GM18517 (cell line): ENCODE data around the gene ZSCAN22.
"Not testable (repeated sequence)": the region's sequence is repeated elsewhere in the genome, so short reads cannot be mapped to it uniquely, and the experiment has no call there.

Experiments used
- ATAC-seq: cut with Tn5 transposase; IDR thresholded peaks from one replicate; pipeline ENCODE4 v1.9.1; 2021; ENCODE audit warnings: mild to moderate bottlenecking, moderate library complexity; ENCODE audit not compliant: unreplicated experiment

ZSCAN22 gene

GRCh38 chr19:58317476-58318072 is 9.2 kb upstream of the ZSCAN22 start:
- no peak for ATAC-seq

DNA sequence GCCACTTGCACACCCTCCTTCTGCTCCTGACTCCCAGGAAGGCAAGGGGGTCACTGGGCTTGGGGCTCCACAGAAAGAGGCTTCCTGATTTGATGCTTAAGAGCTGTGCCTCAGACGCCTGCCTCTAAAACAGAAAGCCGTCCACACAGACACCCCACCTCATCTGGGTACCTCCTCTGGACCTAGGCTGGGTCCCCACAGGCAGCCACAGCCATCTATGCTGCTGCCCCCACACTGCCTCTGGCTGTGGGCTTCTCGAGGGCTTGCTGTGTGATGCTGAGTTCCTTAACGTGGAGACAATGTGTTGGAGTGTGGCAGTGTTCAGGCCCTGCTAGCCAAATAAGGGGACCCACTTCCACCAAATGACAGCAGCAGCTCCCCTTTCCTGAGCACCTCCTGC is 8.5 kb upstream of the ZSCAN22 start:
- no peak for ATAC-seq

GRCh38 chr19:58319241-58319640 is 7.6 kb upstream of the ZSCAN22 start:
- no peak for ATAC-seq

- no peak for ATAC-seq
These were observed 1.3 kb upstream of the ZSCAN22 start for GRCh38 chr19:58325311-58326022.

DNA sequence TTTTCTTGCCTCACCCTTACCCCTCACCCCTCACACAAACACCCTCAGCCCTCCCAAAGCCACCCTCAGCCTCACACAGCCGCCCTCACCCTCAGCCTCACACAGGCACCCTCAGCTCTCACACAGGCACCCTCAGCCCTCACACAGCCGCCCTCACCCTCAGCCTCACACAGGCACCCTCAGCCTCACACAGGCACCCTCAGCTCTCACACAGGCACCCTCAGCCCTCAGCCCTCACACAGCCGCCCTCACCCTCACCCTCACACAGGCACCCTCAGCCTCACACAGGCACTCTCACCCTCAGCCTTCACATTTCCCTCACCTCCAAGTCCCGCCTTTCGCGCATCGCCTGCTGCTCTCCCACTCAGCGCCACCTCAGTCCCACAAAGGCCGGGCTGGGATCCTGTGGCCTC is 287 bp upstream of the ZSCAN22 start:
- no peak for ATAC-seq

- ATAC-seq, result no peak
These were observed 2.2 kb downstream of the ZSCAN22 start for GRCh38 chr19:58328999-58329398.

DNA sequence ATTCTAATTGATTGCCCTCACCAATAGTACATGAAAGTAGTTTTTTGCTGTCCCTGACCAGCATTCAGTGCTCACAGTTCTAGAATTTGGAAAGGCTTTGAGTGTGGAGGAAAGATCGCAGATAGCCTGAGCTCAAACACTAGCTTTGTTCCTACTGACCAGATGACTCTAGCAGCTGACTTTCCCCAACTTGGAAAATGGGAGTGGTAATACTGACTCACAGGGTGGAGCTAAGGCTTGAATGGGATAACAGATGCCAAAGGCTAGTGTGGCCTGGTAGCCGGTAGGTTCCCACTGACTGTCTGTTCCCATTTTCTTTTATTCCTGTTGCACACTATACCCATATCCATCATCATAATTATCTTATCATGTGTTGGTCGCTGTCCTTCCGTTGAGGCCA is 3.7 kb downstream of the ZSCAN22 start:
- no peak for ATAC-seq

- ATAC-seq, result no peak
These were observed 5.9 kb downstream of the ZSCAN22 start for GRCh38 chr19:58332697-58333096.

GRCh38 chr19:58334691-58335249 is 8.0 kb downstream of the ZSCAN22 start:
- no peak for ATAC-seq

- ATAC-seq, result no peak
These were observed 8.8 kb downstream of the ZSCAN22 start for GRCh38 chr19:58335630-58336029.

GRCh38 chr19:58336216-58336615 is 9.4 kb downstream of the ZSCAN22 start:
- no peak for ATAC-seq

GRCh38 chr19:58336820-58337219 is 10.0 kb downstream of the ZSCAN22 start:
- ATAC-seq, result no peak

DNA sequence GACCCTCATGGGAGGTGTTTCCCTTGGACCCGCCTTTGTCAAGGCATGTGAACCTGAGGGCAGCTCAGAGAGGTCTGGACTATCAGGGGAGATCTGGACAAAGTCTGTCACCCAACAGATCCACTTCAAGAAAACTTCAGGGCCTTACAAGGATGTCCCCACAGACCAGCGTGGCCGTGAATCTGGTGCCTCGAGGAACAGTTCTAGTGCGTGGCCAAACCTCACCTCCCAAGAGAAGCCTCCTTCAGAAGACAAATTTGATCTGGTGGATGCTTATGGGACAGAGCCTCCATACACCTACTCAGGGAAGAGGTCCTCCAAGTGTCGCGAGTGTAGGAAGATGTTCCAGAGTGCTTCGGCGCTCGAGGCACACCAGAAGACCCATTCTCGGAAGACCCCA is 11.5 kb downstream of the ZSCAN22 start:
- no peak for ATAC-seq

- no peak for ATAC-seq
These were observed 12.2 kb downstream of the ZSCAN22 start for GRCh38 chr19:58338825-58339558.

DNA sequence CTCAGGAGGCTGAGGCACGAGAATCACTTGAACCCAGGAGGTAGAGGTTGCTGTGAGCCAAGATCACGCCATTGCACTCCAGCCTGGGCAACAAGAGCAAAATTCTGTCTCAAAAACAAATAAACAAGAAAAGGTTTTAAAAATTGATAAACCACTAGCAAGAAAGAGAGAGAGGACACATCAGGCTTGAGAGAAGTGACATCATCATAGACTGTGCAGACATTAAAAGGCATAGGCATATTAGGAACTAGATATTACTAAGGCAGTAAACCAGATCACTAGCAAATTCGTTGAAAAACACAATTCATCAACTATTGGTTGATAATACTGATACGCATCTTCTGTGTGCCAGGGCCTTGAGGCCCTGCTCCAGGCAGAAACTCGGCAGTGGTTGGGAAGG is 18.8 kb downstream of the ZSCAN22 start:
- ATAC-seq, result no peak

DNA sequence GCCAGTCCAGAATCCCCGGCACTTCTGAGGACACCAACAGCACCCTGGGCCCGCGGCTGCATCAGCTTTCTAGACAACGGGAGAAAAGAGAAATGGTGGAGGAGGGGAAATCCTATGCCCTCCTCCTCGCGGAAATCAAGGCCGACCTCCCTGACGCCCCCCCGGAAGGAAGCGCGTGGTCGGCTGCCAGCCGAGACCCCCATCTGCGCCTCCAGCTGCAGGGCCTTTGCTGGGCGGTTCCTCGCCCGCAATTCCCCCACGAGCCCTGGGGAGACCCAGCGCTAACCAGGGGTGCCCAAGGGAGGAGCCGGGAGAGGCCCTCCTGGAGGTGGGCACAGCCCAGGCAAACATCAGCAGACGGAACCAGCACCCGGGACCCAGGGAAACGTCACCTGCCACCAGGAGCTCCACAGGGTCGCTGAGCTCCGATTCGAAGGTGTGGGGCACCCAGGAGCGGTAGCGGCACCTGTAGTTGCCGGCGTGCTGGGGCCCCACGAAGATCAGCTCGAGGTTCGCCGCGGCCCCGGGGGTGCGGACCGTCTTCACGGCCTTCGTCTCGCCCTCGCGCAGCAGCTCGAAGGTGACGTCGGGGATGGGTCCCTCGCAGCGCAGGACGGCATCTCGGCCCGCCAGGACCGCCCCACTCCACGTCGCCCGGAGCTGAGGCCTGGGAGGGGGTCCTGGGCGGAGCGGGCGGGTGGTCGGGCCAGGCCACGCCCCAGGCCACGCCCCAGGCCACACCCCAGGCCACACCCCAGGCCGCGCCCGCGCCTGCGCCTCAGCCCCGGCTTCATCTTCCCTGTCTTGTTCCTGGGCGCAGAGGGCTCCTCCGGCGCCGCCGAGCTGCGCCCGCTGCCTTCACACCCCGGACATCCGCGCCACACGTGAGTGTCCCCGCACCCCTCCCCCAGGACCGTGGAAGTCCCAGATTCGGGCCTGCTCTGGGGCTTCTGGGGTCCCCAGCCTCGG is 20.5 kb downstream of the ZSCAN22 start:
- ATAC-seq, result peak; percentile 81

GRCh38 chr19:58348080-58348479 is 21.3 kb downstream of the ZSCAN22 start:
- ATAC-seq, result not testable (repeated sequence)

DNA sequence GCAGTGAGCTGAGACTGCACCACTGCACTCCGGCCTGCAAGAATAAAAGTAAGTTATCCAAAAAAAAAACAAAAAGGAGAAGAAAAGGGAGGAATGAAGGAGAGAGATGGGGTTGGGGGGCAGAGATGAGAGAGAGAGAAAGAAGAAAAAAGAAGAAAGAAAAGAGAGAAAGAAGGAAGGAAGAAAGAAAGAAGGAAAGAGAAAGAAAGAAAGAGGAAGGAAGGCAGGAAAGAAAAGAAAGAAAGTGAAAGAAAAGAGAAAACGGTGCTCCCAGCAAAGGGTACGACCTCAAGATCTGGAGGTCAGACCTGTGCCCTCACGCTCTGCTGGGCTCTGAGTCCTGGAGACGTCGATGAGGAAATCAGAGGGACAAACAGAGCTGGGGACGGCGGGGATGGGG is 22.8 kb downstream of the ZSCAN22 start:
- no peak for ATAC-seq

GRCh38 chr19:58350001-58350861 is 23.4 kb downstream of the ZSCAN22 start:
- no peak for ATAC-seq
